SK-N-SH treated with all-trans-retinoic acid at 6 μM for 48 hours (cell line): ENCODE data around the gene E2F8.
A peak's percentile ranks its signal among the peaks of the same experiment; 100 is the strongest.

Experiments used
- ATAC-seq: fragments of 200-7000 bp; cut with Tn5 transposase; 3 replicates; pipeline ENCODE4 v1.9.1; 2020; ENCODE audit warnings: mild to moderate bottlenecking, moderate library complexity
- BACH2 ChIP-seq: fragments of 250-450 bp; sonication (Bioruptor Pico); IDR thresholded peaks from 2 replicates; pipeline ENCODE4 v1.9.0; 2021; ENCODE audit warnings: mild to moderate bottlenecking, borderline replicate concordance
- CSDC2 ChIP-seq: fragments of 250-450 bp; sonication (Bioruptor Pico); IDR thresholded peaks from 2 replicates; pipeline ENCODE4 v1.5.0; 2020; ENCODE audit warnings: mild to moderate bottlenecking, moderate library complexity
- ESRRG ChIP-seq: fragments of 250-450 bp; sonication (Bioruptor Pico); IDR thresholded peaks from 2 replicates; pipeline ENCODE4 v1.6.1; 2021; ENCODE audit warnings: mild to moderate bottlenecking
- GLIS3 ChIP-seq: fragments of 250-450 bp; sonication (Bioruptor Pico); IDR thresholded peaks from 2 replicates; pipeline ENCODE4 v1.5.0; 2020; ENCODE audit warnings: mild to moderate bottlenecking, moderate library complexity
- ISL1 ChIP-seq: fragments of 250-450 bp; sonication (Bioruptor Pico); IDR thresholded peaks from 2 replicates; pipeline ENCODE4 v2.1.2; 2022; ENCODE audit warnings: mild to moderate bottlenecking, moderate library complexity
- OSR1 ChIP-seq: fragments of 250-450 bp; sonication (Bioruptor Pico); IDR thresholded peaks from 2 replicates; pipeline ENCODE4 v1.8.0; 2022; ENCODE audit warnings: moderate library complexity, mild to moderate bottlenecking, inconsistent platforms
- RARB ChIP-seq: fragments of 250-450 bp; sonication (Bioruptor Pico); IDR thresholded peaks from 2 replicates; pipeline ENCODE4 v1.8.0; 2021; ENCODE audit warnings: mild to moderate bottlenecking, moderate library complexity
- TCF4 ChIP-seq: fragments of 250-450 bp; sonication (Bioruptor Pico); IDR thresholded peaks from 2 replicates; pipeline ENCODE4 v1.8.0; 2021; ENCODE audit warnings: mild to moderate bottlenecking, moderate library complexity, borderline replicate concordance
- TOX ChIP-seq: fragments of 250-450 bp; sonication (Bioruptor Pico); IDR thresholded peaks from 2 replicates; pipeline ENCODE4 v1.8.0; 2021; ENCODE audit warnings: mild to moderate bottlenecking, moderate library complexity, borderline replicate concordance
- ZC3H10 ChIP-seq: fragments of 250-450 bp; sonication (Bioruptor Pico); IDR thresholded peaks from 2 replicates; pipeline ENCODE4 v1.5.1; 2021; ENCODE audit warnings: mild to moderate bottlenecking, moderate library complexity
- ZFP30 ChIP-seq: fragments of 450-650 bp; formaldehyde crosslinking; IDR thresholded peaks from 2 replicates; pipeline ENCODE4 v1.5.0; 2022; ENCODE audit warnings: mild to moderate bottlenecking, moderate library complexity
- ZNF565 ChIP-seq: fragments of 450-650 bp; formaldehyde crosslinking; conservative IDR thresholded peaks from 2 replicates; pipeline ENCODE4 v1.5.0; 2020; ENCODE audit warnings: low read depth, mild to moderate bottlenecking, moderate library complexity
- ZNF70 ChIP-seq: fragments of 450-650 bp; formaldehyde crosslinking; IDR thresholded peaks from 2 replicates; pipeline ENCODE4 v1.5.0; 2020; ENCODE audit warnings: mild to moderate bottlenecking, moderate library complexity
- ZNF8 ChIP-seq: fragments of 450-650 bp; formaldehyde crosslinking; IDR thresholded peaks from 2 replicates; pipeline ENCODE4 v1.5.0; 2020; ENCODE audit warnings: mild to moderate bottlenecking, moderate library complexity
- TF ChIP-seq, protein P1 (sequence below): fragments of 250-450 bp; sonication (Bioruptor Pico); IDR thresholded peaks from 2 replicates; pipeline ENCODE4 v1.5.1; 2021; ENCODE audit warnings: mild to moderate bottlenecking, moderate library complexity
- TF ChIP-seq, protein P2 (sequence below): fragments of 250-450 bp; sonication (Bioruptor Pico); IDR thresholded peaks from 2 replicates; pipeline ENCODE4 v1.8.0; 2020; ENCODE audit warnings: mild to moderate bottlenecking, moderate library complexity, borderline replicate concordance
- TF ChIP-seq, protein P3 (sequence below): fragments of 250-450 bp; sonication (Bioruptor Pico); IDR thresholded peaks from 2 replicates; pipeline ENCODE4 v1.5.0; 2020; ENCODE audit warnings: mild to moderate bottlenecking, moderate library complexity
- TF ChIP-seq, protein P4 (sequence below): fragments of 250-450 bp; sonication (Bioruptor Pico); IDR thresholded peaks from 2 replicates; pipeline ENCODE4 v1.8.0; 2021; ENCODE audit warnings: low read depth, mild to moderate bottlenecking, moderate library complexity, borderline replicate concordance
- TF ChIP-seq, protein P5 (sequence below): fragments of 250-450 bp; sonication (Bioruptor Pico); IDR thresholded peaks from 2 replicates; pipeline ENCODE4 v1.5.1; 2020; ENCODE audit warnings: low read depth, mild to moderate bottlenecking, moderate library complexity

The E2F8 gene

DNA sequence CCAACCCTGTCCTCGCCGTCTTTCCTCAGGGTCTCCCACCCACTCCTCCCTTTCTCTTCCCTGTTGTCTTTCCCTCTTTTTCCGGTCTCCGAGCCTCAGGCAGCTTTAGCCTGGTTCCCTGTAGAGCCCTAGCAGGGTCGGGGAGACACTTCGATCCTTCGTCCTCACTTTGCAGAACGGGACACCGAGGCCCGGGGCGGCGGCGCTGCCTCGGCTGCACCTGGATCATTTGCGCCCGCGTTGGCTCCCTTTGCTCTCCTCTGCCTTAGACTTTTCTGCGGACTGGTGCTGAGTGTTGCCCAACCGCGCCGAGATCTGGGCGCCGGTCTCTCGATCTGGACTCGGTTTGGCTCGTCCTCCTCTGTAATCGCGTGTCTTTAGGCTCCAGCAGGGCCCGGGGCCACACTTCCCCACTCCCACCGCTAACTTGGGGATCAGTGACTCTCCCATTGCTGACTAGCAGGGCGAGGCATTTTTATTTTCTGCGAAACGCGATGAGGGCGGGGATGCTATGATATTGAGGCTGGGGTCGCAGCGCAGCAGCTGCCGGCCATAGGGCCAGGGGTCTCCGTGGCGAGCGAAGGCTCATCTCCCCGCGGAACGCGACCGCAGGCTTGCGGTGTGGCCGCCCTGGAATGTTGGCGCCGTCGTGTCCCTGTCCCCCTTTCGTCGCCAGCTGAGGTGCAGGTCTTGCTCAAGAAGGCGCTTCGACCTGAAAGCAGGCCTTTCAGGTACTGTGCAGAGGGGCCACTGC is 1.6 kb upstream of the E2F8 start:
- no peak for TF ChIP-seq ZC3H10 (CRISPR knock-in tag)
- TF ChIP-seq, protein P1, sequence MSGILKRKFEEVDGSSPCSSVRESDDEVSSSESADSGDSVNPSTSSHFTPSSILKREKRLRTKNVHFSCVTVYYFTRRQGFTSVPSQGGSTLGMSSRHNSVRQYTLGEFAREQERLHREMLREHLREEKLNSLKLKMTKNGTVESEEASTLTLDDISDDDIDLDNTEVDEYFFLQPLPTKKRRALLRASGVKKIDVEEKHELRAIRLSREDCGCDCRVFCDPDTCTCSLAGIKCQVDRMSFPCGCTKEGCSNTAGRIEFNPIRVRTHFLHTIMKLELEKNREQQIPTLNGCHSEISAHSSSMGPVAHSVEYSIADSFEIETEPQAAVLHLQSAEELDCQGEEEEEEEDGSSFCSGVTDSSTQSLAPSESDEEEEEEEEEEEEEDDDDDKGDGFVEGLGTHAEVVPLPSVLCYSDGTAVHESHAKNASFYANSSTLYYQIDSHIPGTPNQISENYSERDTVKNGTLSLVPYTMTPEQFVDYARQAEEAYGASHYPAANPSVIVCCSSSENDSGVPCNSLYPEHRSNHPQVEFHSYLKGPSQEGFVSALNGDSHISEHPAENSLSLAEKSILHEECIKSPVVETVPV (CRISPR knock-in tag): no peak
- TF ChIP-seq, protein P2, sequence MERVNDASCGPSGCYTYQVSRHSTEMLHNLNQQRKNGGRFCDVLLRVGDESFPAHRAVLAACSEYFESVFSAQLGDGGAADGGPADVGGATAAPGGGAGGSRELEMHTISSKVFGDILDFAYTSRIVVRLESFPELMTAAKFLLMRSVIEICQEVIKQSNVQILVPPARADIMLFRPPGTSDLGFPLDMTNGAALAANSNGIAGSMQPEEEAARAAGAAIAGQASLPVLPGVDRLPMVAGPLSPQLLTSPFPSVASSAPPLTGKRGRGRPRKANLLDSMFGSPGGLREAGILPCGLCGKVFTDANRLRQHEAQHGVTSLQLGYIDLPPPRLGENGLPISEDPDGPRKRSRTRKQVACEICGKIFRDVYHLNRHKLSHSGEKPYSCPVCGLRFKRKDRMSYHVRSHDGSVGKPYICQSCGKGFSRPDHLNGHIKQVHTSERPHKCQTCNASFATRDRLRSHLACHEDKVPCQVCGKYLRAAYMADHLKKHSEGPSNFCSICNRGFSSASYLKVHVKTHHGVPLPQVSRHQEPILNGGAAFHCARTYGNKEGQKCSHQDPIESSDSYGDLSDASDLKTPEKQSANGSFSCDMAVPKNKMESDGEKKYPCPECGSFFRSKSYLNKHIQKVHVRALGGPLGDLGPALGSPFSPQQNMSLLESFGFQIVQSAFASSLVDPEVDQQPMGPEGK (CRISPR knock-in tag): no peak
- TF ChIP-seq ZNF70 (CRISPR knock-in tag): no peak
- TF ChIP-seq TCF4 (CRISPR knock-in tag): no peak
- no peak for TF ChIP-seq ZNF565 (CRISPR knock-in tag)
- no peak for TF ChIP-seq TOX (CRISPR knock-in tag)
- TF ChIP-seq ZNF8 (CRISPR knock-in tag): no peak
- TF ChIP-seq, protein P3, sequence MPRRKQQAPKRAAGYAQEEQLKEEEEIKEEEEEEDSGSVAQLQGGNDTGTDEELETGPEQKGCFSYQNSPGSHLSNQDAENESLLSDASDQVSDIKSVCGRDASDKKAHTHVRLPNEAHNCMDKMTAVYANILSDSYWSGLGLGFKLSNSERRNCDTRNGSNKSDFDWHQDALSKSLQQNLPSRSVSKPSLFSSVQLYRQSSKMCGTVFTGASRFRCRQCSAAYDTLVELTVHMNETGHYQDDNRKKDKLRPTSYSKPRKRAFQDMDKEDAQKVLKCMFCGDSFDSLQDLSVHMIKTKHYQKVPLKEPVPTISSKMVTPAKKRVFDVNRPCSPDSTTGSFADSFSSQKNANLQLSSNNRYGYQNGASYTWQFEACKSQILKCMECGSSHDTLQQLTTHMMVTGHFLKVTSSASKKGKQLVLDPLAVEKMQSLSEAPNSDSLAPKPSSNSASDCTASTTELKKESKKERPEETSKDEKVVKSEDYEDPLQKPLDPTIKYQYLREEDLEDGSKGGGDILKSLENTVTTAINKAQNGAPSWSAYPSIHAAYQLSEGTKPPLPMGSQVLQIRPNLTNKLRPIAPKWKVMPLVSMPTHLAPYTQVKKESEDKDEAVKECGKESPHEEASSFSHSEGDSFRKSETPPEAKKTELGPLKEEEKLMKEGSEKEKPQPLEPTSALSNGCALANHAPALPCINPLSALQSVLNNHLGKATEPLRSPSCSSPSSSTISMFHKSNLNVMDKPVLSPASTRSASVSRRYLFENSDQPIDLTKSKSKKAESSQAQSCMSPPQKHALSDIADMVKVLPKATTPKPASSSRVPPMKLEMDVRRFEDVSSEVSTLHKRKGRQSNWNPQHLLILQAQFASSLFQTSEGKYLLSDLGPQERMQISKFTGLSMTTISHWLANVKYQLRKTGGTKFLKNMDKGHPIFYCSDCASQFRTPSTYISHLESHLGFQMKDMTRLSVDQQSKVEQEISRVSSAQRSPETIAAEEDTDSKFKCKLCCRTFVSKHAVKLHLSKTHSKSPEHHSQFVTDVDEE (CRISPR knock-in tag): no peak
- TF ChIP-seq RARB (CRISPR knock-in tag): no peak
- ATAC-seq: no peak

DNA sequence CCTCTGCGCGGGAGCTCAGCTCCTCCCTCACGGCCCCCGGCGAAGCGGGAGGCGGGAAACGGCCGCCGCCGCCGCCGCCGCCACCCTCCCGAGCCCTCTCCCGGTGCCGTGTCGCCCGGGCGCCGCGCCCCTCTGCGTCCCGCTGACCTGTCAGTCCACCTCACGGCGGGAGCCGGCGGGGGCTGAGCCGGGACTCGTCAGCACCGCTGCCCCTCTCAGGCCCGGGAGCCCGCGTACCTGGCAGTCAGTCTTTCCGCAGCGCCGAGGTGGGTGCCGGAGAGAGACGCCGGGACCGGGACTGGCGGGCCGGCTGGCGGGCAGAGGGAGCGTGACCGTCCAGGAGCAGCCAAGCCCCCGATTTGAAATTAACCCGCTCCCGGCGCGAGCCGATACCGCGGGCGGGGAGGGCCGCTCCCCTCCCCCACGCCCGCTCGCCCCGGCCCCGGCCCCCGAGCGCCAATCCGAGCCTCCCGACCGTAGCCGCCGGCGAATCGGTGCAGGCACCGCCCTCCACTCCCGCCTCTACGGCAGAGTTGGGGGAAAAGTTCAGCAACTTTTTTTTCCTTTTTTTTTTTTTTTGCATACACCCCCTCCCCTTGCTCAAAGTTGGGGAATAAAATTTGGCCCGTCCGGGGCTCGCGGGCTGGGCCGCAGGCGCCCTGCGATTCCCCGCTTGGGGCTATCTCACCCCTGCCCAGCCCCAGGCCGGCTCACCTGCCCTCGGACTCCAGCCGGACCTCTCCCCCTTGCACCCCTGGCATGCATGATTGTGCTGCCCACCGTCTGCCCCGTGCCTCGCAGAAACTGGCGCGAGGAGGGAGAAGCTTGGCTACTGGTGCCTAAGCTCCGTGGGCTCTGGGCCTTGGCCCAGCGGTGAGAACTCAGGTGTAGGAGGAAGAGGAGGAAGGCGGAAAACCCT is 774 bp upstream of the E2F8 start:
- peak; percentile 64 for ATAC-seq
- TF ChIP-seq RARB (CRISPR knock-in tag) (no peak), ZFP30 (CRISPR knock-in tag) (no peak), ZNF565 (CRISPR knock-in tag) (no peak), ESRRG (no peak), TCF4 (CRISPR knock-in tag) (no peak), ZC3H10 (CRISPR knock-in tag) (no peak), GLIS3 (no peak), ISL1 (CRISPR knock-in tag) (no peak), CSDC2 (CRISPR knock-in tag) (no peak), BACH2 (CRISPR knock-in tag) (no peak), ZNF8 (CRISPR knock-in tag) (no peak), OSR1 (CRISPR knock-in tag) (no peak)
- TF ChIP-seq, protein P2 (CRISPR knock-in tag): no peak
- TF ChIP-seq, protein P1 (CRISPR knock-in tag): no peak
- TF ChIP-seq, protein P4, sequence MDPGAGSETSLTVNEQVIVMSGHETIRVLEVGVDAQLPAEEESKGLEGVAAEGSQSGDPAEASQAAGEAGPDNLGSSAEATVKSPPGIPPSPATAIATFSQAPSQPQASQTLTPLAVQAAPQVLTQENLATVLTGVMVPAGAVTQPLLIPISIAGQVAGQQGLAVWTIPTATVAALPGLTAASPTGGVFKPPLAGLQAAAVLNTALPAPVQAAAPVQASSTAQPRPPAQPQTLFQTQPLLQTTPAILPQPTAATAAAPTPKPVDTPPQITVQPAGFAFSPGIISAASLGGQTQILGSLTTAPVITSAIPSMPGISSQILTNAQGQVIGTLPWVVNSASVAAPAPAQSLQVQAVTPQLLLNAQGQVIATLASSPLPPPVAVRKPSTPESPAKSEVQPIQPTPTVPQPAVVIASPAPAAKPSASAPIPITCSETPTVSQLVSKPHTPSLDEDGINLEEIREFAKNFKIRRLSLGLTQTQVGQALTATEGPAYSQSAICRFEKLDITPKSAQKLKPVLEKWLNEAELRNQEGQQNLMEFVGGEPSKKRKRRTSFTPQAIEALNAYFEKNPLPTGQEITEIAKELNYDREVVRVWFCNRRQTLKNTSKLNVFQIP (CRISPR knock-in tag): no peak
- TF ChIP-seq, protein P5, sequence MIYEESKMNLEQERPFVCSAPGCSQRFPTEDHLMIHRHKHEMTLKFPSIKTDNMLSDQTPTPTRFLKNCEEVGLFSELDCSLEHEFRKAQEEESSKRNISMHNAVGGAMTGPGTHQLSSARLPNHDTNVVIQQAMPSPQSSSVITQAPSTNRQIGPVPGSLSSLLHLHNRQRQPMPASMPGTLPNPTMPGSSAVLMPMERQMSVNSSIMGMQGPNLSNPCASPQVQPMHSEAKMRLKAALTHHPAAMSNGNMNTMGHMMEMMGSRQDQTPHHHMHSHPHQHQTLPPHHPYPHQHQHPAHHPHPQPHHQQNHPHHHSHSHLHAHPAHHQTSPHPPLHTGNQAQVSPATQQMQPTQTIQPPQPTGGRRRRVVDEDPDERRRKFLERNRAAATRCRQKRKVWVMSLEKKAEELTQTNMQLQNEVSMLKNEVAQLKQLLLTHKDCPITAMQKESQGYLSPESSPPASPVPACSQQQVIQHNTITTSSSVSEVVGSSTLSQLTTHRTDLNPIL (CRISPR knock-in tag): no peak
- TF ChIP-seq, all 23 proteins: peak for 0
